H9 (cell line): Measurements from ENCODE around the gene BZW1. TPM values are rescaled to one million over a fixed set of nuclear protein-coding genes. Genes with fewer than 3 reads are reported as not detected.

Experiments
- DNase-seq: peaks from one replicate; pipeline ENCODE4 v3.0.0-alpha.2; 2017
- H2AFZ ChIP-seq: one replicate; pipeline ENCODE4 v1.6.1; 2013; ENCODE audit warnings: mild to moderate bottlenecking, low read length, control low read depth, moderate library complexity
- H2AK5ac ChIP-seq: 2 replicates; pipeline ENCODE4 v1.6.1; 2013; ENCODE audit warnings: low read length, control low read depth, mixed read lengths; ENCODE audit not compliant: insufficient read length
- H2BK120ac ChIP-seq: one replicate; pipeline ENCODE4 v1.6.1; 2013; ENCODE audit warnings: low read depth, mild to moderate bottlenecking, low read length, control low read depth, inconsistent platforms; ENCODE audit not compliant: poor library complexity, severe bottlenecking
- H2BK12ac ChIP-seq: 2 replicates; pipeline ENCODE4 v1.6.1; 2013; ENCODE audit warnings: low read length, control low read depth, mixed read lengths, low read depth; ENCODE audit not compliant: insufficient read length
- H2BK15ac ChIP-seq: 2 replicates; pipeline ENCODE4 v1.6.1; 2013; ENCODE audit warnings: low read depth, low read length, control low read depth
- H2BK20ac ChIP-seq: one replicate; pipeline ENCODE4 v1.6.1; 2013; ENCODE audit warnings: low read depth, mild to moderate bottlenecking, low read length, control low read depth, inconsistent platforms; ENCODE audit not compliant: poor library complexity, severe bottlenecking
- H2BK5ac ChIP-seq: 2 replicates; pipeline ENCODE4 v1.6.1; 2013; ENCODE audit warnings: low read length, control low read depth, mixed read lengths; ENCODE audit not compliant: insufficient read length
- H3K14ac ChIP-seq: 2 replicates; pipeline ENCODE4 v1.6.1; 2013; ENCODE audit warnings: low read length, control low read depth; ENCODE audit not compliant: insufficient read depth
- H3K18ac ChIP-seq: 2 replicates; pipeline ENCODE4 v1.6.1; 2013; ENCODE audit warnings: low read depth, mild to moderate bottlenecking, mixed read lengths, low read length, control low read depth; ENCODE audit not compliant: insufficient read length
- H3K23ac ChIP-seq: 2 replicates; pipeline ENCODE4 v1.6.1; 2013; ENCODE audit warnings: low read length, control low read depth, mixed read lengths, low read depth; ENCODE audit not compliant: insufficient read length
- H3K23me2 ChIP-seq: 2 replicates; pipeline ENCODE4 v1.6.1; 2013; ENCODE audit warnings: low read depth, mild to moderate bottlenecking, mixed read lengths, low read length, control low read depth; ENCODE audit not compliant: insufficient read length, poor library complexity, severe bottlenecking
- H3K27ac ChIP-seq: 2 replicates; pipeline ENCODE4 v1.5.1; 2013; ENCODE audit warnings: low read length, control low read depth, mixed read lengths, low read depth; ENCODE audit not compliant: insufficient read length
- H3K27me3 ChIP-seq: 2 replicates; pipeline ENCODE4 v1.6.1; 2013; ENCODE audit warnings: low read length, control low read depth, inconsistent platforms; ENCODE audit not compliant: insufficient read depth
- H3K4ac ChIP-seq: 2 replicates; pipeline ENCODE4 v1.6.1; 2013; ENCODE audit warnings: low read depth, mild to moderate bottlenecking, control low read depth, inconsistent platforms, low read length, moderate library complexity
- H3K4me1 ChIP-seq: 2 replicates; pipeline ENCODE4 v1.6.1; 2013; ENCODE audit warnings: low read length, control low read depth, inconsistent platforms; ENCODE audit not compliant: insufficient read depth
- H3K4me2 ChIP-seq: 2 replicates; pipeline ENCODE4 v1.6.1; 2013; ENCODE audit warnings: low read length, control low read depth, mixed read lengths; ENCODE audit not compliant: insufficient read length, insufficient read depth
- H3K56ac ChIP-seq: 2 replicates; pipeline ENCODE4 v1.6.1; 2013; ENCODE audit warnings: low read depth, mild to moderate bottlenecking, mixed read lengths, low read length, control low read depth; ENCODE audit not compliant: insufficient read length
- H3K79me1 ChIP-seq: 2 replicates; pipeline ENCODE4 v1.6.1; 2013; ENCODE audit warnings: low read depth, mild to moderate bottlenecking, moderate library complexity, low read length, control low read depth, inconsistent platforms; ENCODE audit not compliant: insufficient read depth, poor library complexity, severe bottlenecking
- H3K79me2 ChIP-seq: 2 replicates; pipeline ENCODE4 v1.6.1; 2013; ENCODE audit warnings: low read length, control low read depth, inconsistent platforms; ENCODE audit not compliant: insufficient read depth
- H3K9ac ChIP-seq: 2 replicates; pipeline ENCODE4 v1.6.1; 2013; ENCODE audit warnings: low read length, control low read depth, mixed read lengths; ENCODE audit not compliant: insufficient read length; ENCODE audit errors: extremely low read depth
- H3K9me3 ChIP-seq: one replicate; pipeline ENCODE4 v1.6.1; 2013; ENCODE audit warnings: low read depth, low read length, inconsistent platforms; ENCODE audit not compliant: control insufficient read depth
- H3T11ph ChIP-seq: one replicate; pipeline ENCODE4 v1.6.1; 2013; ENCODE audit warnings: mild to moderate bottlenecking, low read length, control low read depth, inconsistent platforms
- H4K20me1 ChIP-seq: one replicate; pipeline ENCODE4 v1.6.1; 2013; ENCODE audit not compliant: control insufficient read depth, insufficient read length, insufficient read depth
- H4K5ac ChIP-seq: 2 replicates; pipeline ENCODE4 v1.6.1; 2013; ENCODE audit warnings: low read depth, mild to moderate bottlenecking, mixed read lengths, low read length, control low read depth; ENCODE audit not compliant: insufficient read length
- H4K8ac ChIP-seq: replicated peaks from 2 replicates; pipeline ENCODE4 v1.6.1; 2013; ENCODE audit warnings: low read length, control low read depth, mixed read lengths, low read depth; ENCODE audit not compliant: insufficient read length
- H4K91ac ChIP-seq: 2 replicates; pipeline ENCODE4 v1.6.1; 2013; ENCODE audit warnings: low read depth, mild to moderate bottlenecking, moderate library complexity, mixed read lengths, low read length, control low read depth; ENCODE audit not compliant: insufficient read length
- H3K27ac Mint-ChIP-seq, 3 experiments: 2 replicates in 2 of 3; 3 replicates in 1 of 3; pipeline ENCODE4 v1.8.0; 2020 to 2021; ENCODE audit warnings: mixed read lengths in 3 of 3, mild to moderate bottlenecking in 1 of 3, moderate library complexity in 1 of 3
- H3K27me3 Mint-ChIP-seq: 2 replicates; pipeline ENCODE4 v1.8.0; 2021; ENCODE audit warnings: low read depth, mild to moderate bottlenecking, moderate library complexity, mixed read lengths
- H3K36me3 Mint-ChIP-seq, 3 experiments: 2 replicates in 2 of 3; 3 replicates in 1 of 3; pipeline ENCODE4 v1.8.0; 2020 to 2021; ENCODE audit warnings: low read depth in 3 of 3, mixed read lengths in 3 of 3; ENCODE audit not compliant: insufficient read depth in 1 of 3
- H3K4me1 Mint-ChIP-seq, 2 experiments: 2 replicates each; pipeline ENCODE4 v1.8.0; 2020; ENCODE audit warnings: mixed read lengths in 2 of 2
- H3K4me3 Mint-ChIP-seq, 2 experiments: 2 replicates in 1 of 2; 3 replicates in 1 of 2; pipeline ENCODE4 v1.8.0; 2020 to 2021; ENCODE audit warnings: mild to moderate bottlenecking in 2 of 2, mixed read lengths in 2 of 2, moderate library complexity in 1 of 2
- H3K9me3 Mint-ChIP-seq, 2 experiments: 2 replicates in 1 of 2; 3 replicates in 1 of 2; pipeline ENCODE4 v1.8.0; 2020; ENCODE audit warnings: mild to moderate bottlenecking in 2 of 2, mixed read lengths in 2 of 2, moderate library complexity in 1 of 2
- WGBS: extraction: QIAGEN DNeasy Blood & Tissue Kit; methylation state at CpG from one replicate; pipeline ENCODE4 v1.1.7; 2013; ENCODE audit warnings: missing lambda C conversion rate, low lambda C conversion rate, mixed read lengths; ENCODE audit not compliant: insufficient read length; ENCODE audit errors: extremely low coverage; 5-methylcytosine and 5-hydroxymethylcytosine counted together
- total RNA-seq: library from RNA; stranded (reverse); gene quantifications from 2 replicates; pipeline ENCODE4 v1.2.1, GENCODE V29; 2021
- TF ChIP-seq, protein P1 (sequence below): fragments of 200-600 bp; sonication (generic); conservative IDR thresholded peaks from 3 replicates; pipeline ENCODE4 v1.8.0; 2021; ENCODE audit warnings: antibody characterized with exemption, mild to moderate bottlenecking

Gene BZW1
- total RNA-seq, 1 experiment from 2014 or later, result 370 TPM

DNA sequence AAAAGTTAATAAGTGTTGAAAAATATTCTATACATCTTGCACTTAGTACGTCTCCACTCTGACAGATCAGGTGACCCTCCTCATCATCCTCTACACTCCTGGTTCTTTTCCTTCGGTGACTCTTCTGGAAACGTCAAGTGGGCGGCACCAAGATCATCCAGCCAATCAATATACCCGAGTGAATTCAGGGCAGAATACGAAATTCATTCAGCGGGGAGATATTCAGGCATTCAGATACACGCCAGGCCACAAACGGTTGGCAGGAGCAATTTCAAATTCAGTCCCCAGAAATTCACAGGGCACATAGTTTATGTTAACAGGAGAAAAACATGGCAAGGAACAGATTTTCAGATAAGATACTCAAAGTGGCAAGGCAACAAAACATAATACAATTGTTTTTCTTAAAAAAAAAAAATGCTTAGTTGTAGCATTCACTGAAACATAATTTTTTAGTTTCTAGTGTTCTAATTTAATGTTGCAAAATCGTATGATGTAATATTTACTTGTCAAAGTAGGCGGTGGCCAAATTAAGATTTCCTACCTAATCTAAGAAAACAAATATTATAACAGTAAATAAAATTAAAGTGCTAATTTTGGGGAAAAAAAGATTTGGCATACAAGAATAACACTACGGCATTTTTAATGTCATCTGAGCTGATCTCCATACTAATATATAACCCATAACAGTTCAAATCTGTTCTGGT is 48.5 kb downstream of the BZW1 start:
- no peak overlapping the region for H3K27ac ChIP-seq
- H4K8ac ChIP-seq, result no peak overlapping the region
- H3K27me3 ChIP-seq, result no peaks in the 10 kb centered on the region
- H4K5ac ChIP-seq, result no peak overlapping the region
- peaks cover 25% of the 10 kb centered on the region; the same call in 1 of the 2 replicates for H3K79me2 ChIP-seq
- H3K79me1 ChIP-seq, result peaks cover 7% of the 10 kb centered on the region
- H3K9ac ChIP-seq, result no peak overlapping the region
- no peak overlapping the region for H3T11ph ChIP-seq
- no peak overlapping the region for H2BK120ac ChIP-seq
- H3K4me2 ChIP-seq, result no peak overlapping the region
- H3K4ac ChIP-seq, result no peak overlapping the region
- Mint-ChIP-seq H3K27me3 (no peaks in the 10 kb centered on the region), H3K27ac (peak overlapping the region in 2 of 3 experiments; percentile 3 to 80; a peak in 3 of 7 replicates), H3K4me3 (peak overlapping the region in 1 of 2 experiments; percentile 30; a peak in 1 of 5 replicates), H3K9me3 (no peaks in the 10 kb centered on the region), H3K36me3 (peaks cover 44 to 69% (median 65%) of the 10 kb centered on the region in 3 experiments), H3K4me1 (peaks cover 22 to 23% of the 10 kb centered on the region in 2 experiments)
- no peaks in the 10 kb centered on the region for H4K20me1 ChIP-seq
- no CpG with 5 or more reads among the region's 12 CpGs for WGBS
- H2BK12ac ChIP-seq, result no peak overlapping the region
- H3K14ac ChIP-seq, result no peak overlapping the region
- H3K56ac ChIP-seq, result no peak overlapping the region
- H3K18ac ChIP-seq, result no peak overlapping the region
- H3K4me1 ChIP-seq, result no peaks in the 10 kb centered on the region
- no peak overlapping the region for H2AK5ac ChIP-seq
- no peak overlapping the region for H3K23ac ChIP-seq
- DNase-seq, result no peak
- H2BK20ac ChIP-seq, result no peak overlapping the region
- no peaks in the 10 kb centered on the region for H3K9me3 ChIP-seq
- no peak overlapping the region for H2AFZ ChIP-seq
- H4K91ac ChIP-seq, result no peak overlapping the region
- TF ChIP-seq, protein P1, sequence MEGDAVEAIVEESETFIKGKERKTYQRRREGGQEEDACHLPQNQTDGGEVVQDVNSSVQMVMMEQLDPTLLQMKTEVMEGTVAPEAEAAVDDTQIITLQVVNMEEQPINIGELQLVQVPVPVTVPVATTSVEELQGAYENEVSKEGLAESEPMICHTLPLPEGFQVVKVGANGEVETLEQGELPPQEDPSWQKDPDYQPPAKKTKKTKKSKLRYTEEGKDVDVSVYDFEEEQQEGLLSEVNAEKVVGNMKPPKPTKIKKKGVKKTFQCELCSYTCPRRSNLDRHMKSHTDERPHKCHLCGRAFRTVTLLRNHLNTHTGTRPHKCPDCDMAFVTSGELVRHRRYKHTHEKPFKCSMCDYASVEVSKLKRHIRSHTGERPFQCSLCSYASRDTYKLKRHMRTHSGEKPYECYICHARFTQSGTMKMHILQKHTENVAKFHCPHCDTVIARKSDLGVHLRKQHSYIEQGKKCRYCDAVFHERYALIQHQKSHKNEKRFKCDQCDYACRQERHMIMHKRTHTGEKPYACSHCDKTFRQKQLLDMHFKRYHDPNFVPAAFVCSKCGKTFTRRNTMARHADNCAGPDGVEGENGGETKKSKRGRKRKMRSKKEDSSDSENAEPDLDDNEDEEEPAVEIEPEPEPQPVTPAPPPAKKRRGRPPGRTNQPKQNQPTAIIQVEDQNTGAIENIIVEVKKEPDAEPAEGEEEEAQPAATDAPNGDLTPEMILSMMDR, result no peak
- peaks cover 10% of the 10 kb centered on the region for H3K23me2 ChIP-seq
- no peak overlapping the region for H2BK5ac ChIP-seq
- H2BK15ac ChIP-seq, result no peak overlapping the region
